Right renal cortex interstitium (tissue), 3 donors: Measurements from ENCODE around the gene PIP4P1. TPM values are rescaled to one million over a fixed set of nuclear protein-coding genes. Genes with fewer than 3 reads are reported as not detected.

ENCODE experiments used
- DNase-seq, 3 donors: peaks; one replicate each; pipeline ENCODE4 v3.0.0-alpha.2; 2013; ENCODE audit warnings: low read depth in 3 of 3, low spot score in 2 of 3
- polyA plus RNA-seq, 3 donors: library from polyadenylated mRNA; unstranded; fragments of 120-200 nt; gene quantifications; one replicate each; pipeline ENCODE4 v1.2.1, GENCODE V29; 2013; ENCODE audit not compliant: insufficient read length in 3 of 3

PIP4P1 gene
- polyA plus RNA-seq, 3 donors: 31.2 to 40.7 (median 32.7) TPM

- DNase-seq: no peak
Measured at GRCh38 chr14:20412411-20412810, 48.8 kb downstream of the PIP4P1 start.

GRCh38 chr14:20409226-20409625, 52.0 kb downstream of the PIP4P1 start:
- no peak for DNase-seq

Other genes starting within 250 kb of the PIP4P1 start
- gene OR11H6, start 237.7 kb downstream of the PIP4P1 start, polyA plus RNA-seq: not detected
- gene OR11H7, start 232.5 kb downstream of the PIP4P1 start, polyA plus RNA-seq: under 1 TPM; 0.43 to 0.55 (median 0.45) TPM
- gene OR11H4, start 222.1 kb downstream of the PIP4P1 start, polyA plus RNA-seq: not detected
- gene TTC5, start 155.5 kb downstream of the PIP4P1 start, polyA plus RNA-seq: 10 to 100 TPM; 26.5 to 33.5 (median 32.2) TPM
- 100 to 1,000 TPM; 115 to 138 (median 118) TPM for gene CCNB1IP1, start 128.2 kb downstream of the PIP4P1 start, polyA plus RNA-seq
- gene PARP2, start 117.8 kb downstream of the PIP4P1 start, polyA plus RNA-seq: 10 to 100 TPM; 47.2 to 63.9 (median 47.3) TPM
- gene TEP1, start 47.9 kb downstream of the PIP4P1 start, polyA plus RNA-seq: 10 to 100 TPM; 17.1 to 18.4 (median 18.4) TPM
- gene KLHL33, start 25.3 kb downstream of the PIP4P1 start, polyA plus RNA-seq: under 1 TPM; 0.35 to 0.50 (median 0.45) TPM
- 10 to 100 TPM; 46.3 to 56.0 (median 55.0) TPM for gene OSGEP, start 6.6 kb downstream of the PIP4P1 start, polyA plus RNA-seq
- 100 to 1,000 TPM; 315 to 334 (median 325) TPM for gene APEX1, start 6.2 kb downstream of the PIP4P1 start, polyA plus RNA-seq
- gene PNP, start 8.0 kb upstream of the PIP4P1 start, polyA plus RNA-seq: 10 to 100 TPM; 65.3 to 72.8 (median 71.7) TPM
- gene RNASE10, start 44.1 kb upstream of the PIP4P1 start, polyA plus RNA-seq: under 1 TPM in 1 of 3 donors, not detected in 2; 0.18 TPM
- gene RNASE9, start 99.6 kb upstream of the PIP4P1 start, polyA plus RNA-seq: not detected
- gene RNASE11, start 126.6 kb upstream of the PIP4P1 start, polyA plus RNA-seq: not detected
- not detected for gene RNASE12, start 129.9 kb upstream of the PIP4P1 start, polyA plus RNA-seq
- gene OR6S1, start 180.3 kb upstream of the PIP4P1 start, polyA plus RNA-seq: not detected
- gene RNASE4, start 223.1 kb upstream of the PIP4P1 start, polyA plus RNA-seq: 1 to 10 TPM; 2.1 to 7.0 (median 2.6) TPM
- gene ANG, start 227.3 kb upstream of the PIP4P1 start, polyA plus RNA-seq: 1 to 10 TPM; 3.8 to 4.8 (median 3.8) TPM